PC-3 (cell line): ENCODE data around the gene PTPN14.
A peak's percentile ranks its signal among the peaks of the same experiment; 100 is the strongest.

Experiments
- EZH2 ChIP-seq: fragments of 300-600 bp; sonication (generic); IDR thresholded peaks from one replicate; pipeline ENCODE4 v1.6.1; 2017; ENCODE audit warnings: antibody characterized with exemption, mild to moderate bottlenecking, low read length; ENCODE audit not compliant: unreplicated experiment
- EZH2phosphoT487 ChIP-seq: fragments of 300-600 bp; sonication (generic); IDR thresholded peaks from 2 replicates; pipeline ENCODE4 v1.6.1; 2018; ENCODE audit warnings: mild to moderate bottlenecking, antibody characterized with exemption, low read length, borderline replicate concordance
- TF ChIP-seq, protein P1 (sequence below): fragments of 300-600 bp; sonication (generic); conservative IDR thresholded peaks from 2 replicates; pipeline ENCODE4 v1.5.1; 2017; ENCODE audit warnings: antibody characterized with exemption, low read depth, mild to moderate bottlenecking, low read length

- TF ChIP-seq, protein P1, sequence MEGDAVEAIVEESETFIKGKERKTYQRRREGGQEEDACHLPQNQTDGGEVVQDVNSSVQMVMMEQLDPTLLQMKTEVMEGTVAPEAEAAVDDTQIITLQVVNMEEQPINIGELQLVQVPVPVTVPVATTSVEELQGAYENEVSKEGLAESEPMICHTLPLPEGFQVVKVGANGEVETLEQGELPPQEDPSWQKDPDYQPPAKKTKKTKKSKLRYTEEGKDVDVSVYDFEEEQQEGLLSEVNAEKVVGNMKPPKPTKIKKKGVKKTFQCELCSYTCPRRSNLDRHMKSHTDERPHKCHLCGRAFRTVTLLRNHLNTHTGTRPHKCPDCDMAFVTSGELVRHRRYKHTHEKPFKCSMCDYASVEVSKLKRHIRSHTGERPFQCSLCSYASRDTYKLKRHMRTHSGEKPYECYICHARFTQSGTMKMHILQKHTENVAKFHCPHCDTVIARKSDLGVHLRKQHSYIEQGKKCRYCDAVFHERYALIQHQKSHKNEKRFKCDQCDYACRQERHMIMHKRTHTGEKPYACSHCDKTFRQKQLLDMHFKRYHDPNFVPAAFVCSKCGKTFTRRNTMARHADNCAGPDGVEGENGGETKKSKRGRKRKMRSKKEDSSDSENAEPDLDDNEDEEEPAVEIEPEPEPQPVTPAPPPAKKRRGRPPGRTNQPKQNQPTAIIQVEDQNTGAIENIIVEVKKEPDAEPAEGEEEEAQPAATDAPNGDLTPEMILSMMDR, result peak; percentile 49
- TF ChIP-seq EZH2 (no peak), EZH2phosphoT487 (no peak)
These were observed 1.2 kb downstream of the PTPN14 start for GRCh38 chr1:214550013-214550856.
